Fibroblast of villous mesenchyme (primary cell): Measurements from ENCODE around the gene PLCL2. TPM values are rescaled to one million over a fixed set of nuclear protein-coding genes. Genes with fewer than 3 reads are reported as not detected.
A peak's percentile ranks its signal among the peaks of the same experiment; 100 is the strongest.

Source experiments
- DNase-seq: peaks from one replicate; pipeline ENCODE4 v3.0.0-alpha.2; 2010; ENCODE audit warnings: low read depth
- H3K4me3 ChIP-seq: 2 replicates; pipeline ENCODE4 v1.5.1; 2011; ENCODE audit warnings: low read depth, mild to moderate bottlenecking, low read length
- CTCF ChIP-seq: IDR thresholded peaks from 2 replicates; pipeline ENCODE4 v1.5.1; 2012; ENCODE audit warnings: low read depth, mild to moderate bottlenecking, low read length; ENCODE audit not compliant: insufficient read depth
- total RNA-seq: library from RNA; depleted of rRNA; stranded (reverse); fragments of >200 nt; gene quantifications from 2 replicates; pipeline ENCODE4 v1.2.3, GENCODE V29; 2012

PLCL2 gene
- total RNA-seq, 1 donor, result 5.6 TPM

- no peak for DNase-seq
- no peak overlapping the region for H3K4me3 ChIP-seq
- no peak for TF ChIP-seq CTCF
These were observed 170.2 kb downstream of the PLCL2 start for GRCh38 chr3:17054982-17055343.

- no peak overlapping the region for H3K4me3 ChIP-seq
- no peak for TF ChIP-seq CTCF
- DNase-seq, result peak; percentile 56
These were observed 170.9 kb downstream of the PLCL2 start for GRCh38 chr3:17055374-17056276.

GRCh38 chr3:17057321-17057720, 172.6 kb downstream of the PLCL2 start:
- H3K4me3 ChIP-seq, result no peak overlapping the region
- DNase-seq, result no peak
- TF ChIP-seq CTCF, result no peak

GRCh38 chr3:17059989-17060550, 175.3 kb downstream of the PLCL2 start:
- no peak for DNase-seq
- H3K4me3 ChIP-seq, result no peak overlapping the region
- no peak for TF ChIP-seq CTCF

GRCh38 chr3:17061005-17061404, 176.2 kb downstream of the PLCL2 start:
- DNase-seq, result no peak
- H3K4me3 ChIP-seq, result no peak overlapping the region
- TF ChIP-seq CTCF, result no peak

- no peak overlapping the region for H3K4me3 ChIP-seq
- no peak for TF ChIP-seq CTCF
- DNase-seq, result no peak
These were observed 178.0 kb downstream of the PLCL2 start for GRCh38 chr3:17062736-17063135.
